Neural progenitor cell (in vitro differentiated cells): Measurements from ENCODE around the gene CHAF1A. TPM values are rescaled to one million over a fixed set of nuclear protein-coding genes. Genes with fewer than 3 reads are reported as not detected.

ENCODE experiments used
- DNase-seq: peaks from one replicate; pipeline ENCODE4 v3.0.0-alpha.2; 2016; ENCODE audit warnings: low spot score
- H2AFZ ChIP-seq: fragments of 200-600 bp; sonication (generic); replicated peaks from 2 replicates; pipeline ENCODE4 v1.6.1; 2016; ENCODE audit warnings: antibody characterized with exemption
- H3F3A ChIP-seq: fragments of 200-600 bp; sonication (generic); 2 replicates; pipeline ENCODE4 v1.6.1; 2016; ENCODE audit warnings: antibody characterized with exemption, low read depth
- H3K27ac ChIP-seq: fragments of 200-600 bp; sonication (generic); 2 replicates; pipeline ENCODE4 v1.5.1; 2016; ENCODE audit warnings: mild to moderate bottlenecking
- H3K27me3 ChIP-seq: fragments of 200-600 bp; sonication (generic); 2 replicates; pipeline ENCODE4 v1.6.1; 2016; ENCODE audit warnings: mild to moderate bottlenecking, moderate library complexity
- H3K36me3 ChIP-seq: fragments of 200-600 bp; sonication (generic); 2 replicates; pipeline ENCODE4 v1.5.1; 2016
- H3K4me1 ChIP-seq: fragments of 200-600 bp; sonication (generic); 2 replicates; pipeline ENCODE4 v1.6.1; 2016; ENCODE audit warnings: mixed run types
- H3K4me2 ChIP-seq: fragments of 200-600 bp; sonication (generic); 2 replicates; pipeline ENCODE4 v1.6.1; 2016
- H3K4me3 ChIP-seq: fragments of 200-600 bp; sonication (generic); 2 replicates; pipeline ENCODE4 v1.5.1; 2016
- H3K79me2 ChIP-seq: fragments of 200-600 bp; sonication (generic); 2 replicates; pipeline ENCODE4 v1.6.1; 2016; ENCODE audit warnings: low read depth
- H3K9ac ChIP-seq: fragments of 200-600 bp; sonication (generic); 2 replicates; pipeline ENCODE4 v1.6.1; 2016
- H3K9me3 ChIP-seq: fragments of 200-600 bp; sonication (generic); 2 replicates; pipeline ENCODE4 v1.5.1; 2016; ENCODE audit warnings: low read depth
- H4K20me1 ChIP-seq: fragments of 200-600 bp; sonication (generic); 2 replicates; pipeline ENCODE4 v1.6.1; 2016; ENCODE audit warnings: low read depth
- H3K27ac Mint-ChIP-seq: 3 replicates; pipeline ENCODE4 v1.8.0; 2021; ENCODE audit warnings: mixed read lengths
- H3K27me3 Mint-ChIP-seq: 2 replicates; pipeline ENCODE4 v1.8.0; 2022; ENCODE audit warnings: low read depth, mild to moderate bottlenecking, inconsistent platforms, moderate library complexity, mixed read lengths; ENCODE audit not compliant: insufficient read depth
- H3K36me3 Mint-ChIP-seq: 3 replicates; pipeline ENCODE4 v1.8.0; 2021; ENCODE audit warnings: mixed read lengths
- H3K4me1 Mint-ChIP-seq: 3 replicates; pipeline ENCODE4 v1.8.0; 2021; ENCODE audit warnings: mixed read lengths
- H3K4me3 Mint-ChIP-seq: 3 replicates; pipeline ENCODE4 v1.8.0; 2021; ENCODE audit warnings: mild to moderate bottlenecking, moderate library complexity, mixed read lengths
- H3K9me3 Mint-ChIP-seq: 3 replicates; pipeline ENCODE4 v1.8.0; 2020; ENCODE audit warnings: mixed read lengths
- CTCF ChIP-seq: fragments of 200-600 bp; sonication (generic); IDR thresholded peaks from 2 replicates; pipeline ENCODE4 v1.5.1; 2017; ENCODE audit warnings: antibody characterized with exemption, mild to moderate bottlenecking
- EZH2 ChIP-seq: fragments of 200-600 bp; sonication (generic); IDR thresholded peaks from 2 replicates; pipeline ENCODE4 v1.6.1; 2017; ENCODE audit warnings: antibody characterized with exemption, mild to moderate bottlenecking, moderate library complexity
- EZH2phosphoT487 ChIP-seq: fragments of 200-600 bp; sonication (generic); IDR thresholded peaks from 2 replicates; pipeline ENCODE4 v1.6.1; 2017; ENCODE audit warnings: antibody characterized with exemption
- total RNA-seq: library from RNA; depleted of rRNA; stranded (reverse); fragments of >200 nt; gene quantifications from 2 replicates; pipeline ENCODE4 v1.2.3, GENCODE V29; 2015; ENCODE audit warnings: low replicate concordance

CHAF1A gene
- total RNA-seq, 1 donor from 2014 or later = 37.5 TPM

DNA sequence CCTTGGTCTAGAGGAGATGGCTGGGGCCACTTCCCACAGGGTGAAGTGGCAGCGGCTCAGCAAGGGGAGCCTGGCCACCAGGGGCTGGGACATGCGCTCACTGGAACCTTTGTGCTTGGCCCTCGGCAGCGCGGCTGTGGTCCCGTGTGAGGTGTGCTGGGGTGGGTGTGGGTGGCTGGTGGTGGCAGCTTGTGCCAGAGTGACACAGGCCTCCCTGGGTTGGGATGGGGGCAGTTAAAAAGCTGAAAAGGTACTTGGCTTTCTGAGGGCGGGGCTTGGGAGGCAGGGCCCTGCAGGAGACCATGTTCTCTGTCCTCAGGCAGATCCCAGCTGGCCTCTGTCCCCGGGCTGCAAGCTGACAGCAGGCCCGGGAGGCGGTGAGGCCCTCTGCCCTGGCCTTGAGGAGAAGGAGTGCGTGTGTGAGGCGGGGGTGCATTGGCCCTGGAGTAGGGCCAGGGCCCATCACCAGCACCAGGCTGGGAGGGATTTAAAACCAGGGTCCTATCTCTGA is 41.7 kb upstream of the CHAF1A start:
- Histone ChIP-seq H3K27ac (peak overlapping the region; percentile 78), H3K4me3 (no peak overlapping the region), H4K20me1 (peaks cover 13% of the 10 kb centered on the region), H3K9me3 (no peaks in the 10 kb centered on the region), H3K36me3 (no peaks in the 10 kb centered on the region), H3K9ac (no peak overlapping the region), H2AFZ (no peak overlapping the region), H3K79me2 (no peaks in the 10 kb centered on the region), H3K4me2 (no peak overlapping the region), H3K27me3 (no peaks in the 10 kb centered on the region), H3F3A (peaks cover 48% of the 10 kb centered on the region), H3K4me1 (peaks cover 7% of the 10 kb centered on the region)
- no peak for DNase-seq
- Mint-ChIP-seq H3K9me3 (no peaks in the 10 kb centered on the region), H3K27ac (peak overlapping the region; percentile 69), H3K4me1 (peaks cover 6% of the 10 kb centered on the region), H3K4me3 (peak overlapping the region; percentile 48), H3K27me3 (peaks cover 8% of the 10 kb centered on the region), H3K36me3 (peaks cover 4% of the 10 kb centered on the region)
- no peak for TF ChIP-seq CTCF
- no peak for TF ChIP-seq EZH2
- TF ChIP-seq EZH2phosphoT487 = no peak

- Histone ChIP-seq H3K9ac (no peak overlapping the region), H4K20me1 (peaks cover 14% of the 10 kb centered on the region), H3K79me2 (no peaks in the 10 kb centered on the region), H3K4me1 (peaks cover 7% of the 10 kb centered on the region), H3K4me2 (no peak overlapping the region), H3K27ac (peak overlapping the region; percentile 78), H3K36me3 (no peaks in the 10 kb centered on the region), H3K9me3 (no peaks in the 10 kb centered on the region), H3K4me3 (no peak overlapping the region), H3K27me3 (no peaks in the 10 kb centered on the region), H3F3A (peaks cover 48% of the 10 kb centered on the region), H2AFZ (no peak overlapping the region)
- H3K9me3 Mint-ChIP-seq = no peaks in the 10 kb centered on the region
- peaks cover 4% of the 10 kb centered on the region for H3K36me3 Mint-ChIP-seq
- peak; percentile 39 for DNase-seq
- H3K27me3 Mint-ChIP-seq = peaks cover 8% of the 10 kb centered on the region
- H3K4me3 Mint-ChIP-seq = no peak overlapping the region
- no peak for TF ChIP-seq EZH2
- TF ChIP-seq CTCF = no peak
- TF ChIP-seq EZH2phosphoT487 = no peak
- H3K4me1 Mint-ChIP-seq = peaks cover 6% of the 10 kb centered on the region
- H3K27ac Mint-ChIP-seq = no peak overlapping the region
These were observed 41.0 kb upstream of the CHAF1A start for GRCh38 chr19:4361152-4362046.

DNA sequence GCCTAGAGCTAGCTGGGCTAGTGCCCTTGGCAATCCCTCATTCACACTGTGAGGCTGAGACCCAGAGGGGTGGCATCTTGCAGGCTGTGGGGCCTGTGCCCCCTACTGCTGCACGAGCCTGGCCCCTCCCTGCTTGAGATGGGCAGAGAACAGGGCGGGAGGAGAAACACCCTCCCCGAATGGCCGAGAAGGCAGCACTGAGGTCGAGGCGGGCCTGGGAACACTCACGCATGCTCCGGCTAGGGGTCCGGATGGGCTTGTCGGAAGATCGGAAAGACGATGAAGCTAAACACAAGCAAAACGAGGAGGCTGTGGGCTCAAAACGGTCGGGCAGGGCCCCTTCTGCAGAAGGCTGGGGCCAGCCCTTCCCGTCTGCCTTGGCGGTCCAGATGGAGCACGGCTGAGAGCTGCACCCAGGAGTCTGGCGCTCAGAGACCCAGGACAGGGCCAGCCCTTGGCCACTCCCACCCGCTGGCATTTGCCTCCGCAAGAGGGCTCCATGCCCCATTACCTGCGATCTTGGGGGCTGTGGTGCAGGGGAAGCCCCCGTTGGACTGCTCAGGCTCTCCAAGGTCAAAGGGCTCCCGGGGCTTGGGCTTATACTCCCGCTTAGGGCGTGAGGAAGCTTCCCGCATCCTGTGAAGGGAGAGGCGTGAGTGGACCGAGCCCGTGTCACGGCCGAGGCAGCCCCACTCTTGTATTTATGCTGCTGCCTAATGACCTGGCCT is 40.2 kb upstream of the CHAF1A start:
- Histone ChIP-seq H3K9me3 (no peaks in the 10 kb centered on the region), H3K4me3 (no peak overlapping the region), H4K20me1 (peaks cover 20% of the 10 kb centered on the region), H3K79me2 (peaks cover 2% of the 10 kb centered on the region), H3F3A (peaks cover 48% of the 10 kb centered on the region), H2AFZ (no peak overlapping the region), H3K4me2 (no peak overlapping the region), H3K9ac (no peak overlapping the region), H3K27me3 (no peaks in the 10 kb centered on the region), H3K27ac (peak overlapping the region; percentile 74), H3K4me1 (peaks cover 7% of the 10 kb centered on the region), H3K36me3 (no peaks in the 10 kb centered on the region)
- peak overlapping the region; percentile 65 for H3K27ac Mint-ChIP-seq
- H3K4me1 Mint-ChIP-seq = peaks cover 6% of the 10 kb centered on the region
- no peak for DNase-seq
- H3K4me3 Mint-ChIP-seq = peak overlapping the region; percentile 52
- TF ChIP-seq EZH2phosphoT487 = no peak
- TF ChIP-seq CTCF = no peak
- TF ChIP-seq EZH2 = no peak
- peaks cover 4% of the 10 kb centered on the region for H3K36me3 Mint-ChIP-seq
- H3K27me3 Mint-ChIP-seq = peaks cover 9% of the 10 kb centered on the region
- H3K9me3 Mint-ChIP-seq = no peaks in the 10 kb centered on the region
